Measurements from ENCODE around the gene MAGEA4.

Gene MAGEA4

DNA sequence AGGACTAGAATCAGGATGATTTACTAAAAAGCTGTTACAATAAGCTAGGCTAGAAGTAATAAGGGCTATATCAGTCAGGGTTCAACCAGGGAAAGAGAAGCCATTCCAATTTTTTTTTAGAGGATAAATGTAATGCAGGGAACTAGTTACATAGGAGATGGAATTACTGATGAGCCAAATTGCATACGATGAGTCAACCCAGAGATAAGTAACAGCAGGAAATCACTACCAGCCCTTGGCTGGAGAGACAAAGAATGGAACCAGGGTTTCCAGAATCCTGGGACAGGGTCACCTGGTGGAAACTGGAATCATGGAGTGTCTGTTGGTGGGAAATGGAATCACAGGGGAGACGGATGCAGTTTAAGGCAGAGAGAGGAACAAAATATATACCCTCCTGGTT lies 13.1 kb upstream of the MAGEA4 start (continued):
- TF ChIP-seq, protein P1, sequence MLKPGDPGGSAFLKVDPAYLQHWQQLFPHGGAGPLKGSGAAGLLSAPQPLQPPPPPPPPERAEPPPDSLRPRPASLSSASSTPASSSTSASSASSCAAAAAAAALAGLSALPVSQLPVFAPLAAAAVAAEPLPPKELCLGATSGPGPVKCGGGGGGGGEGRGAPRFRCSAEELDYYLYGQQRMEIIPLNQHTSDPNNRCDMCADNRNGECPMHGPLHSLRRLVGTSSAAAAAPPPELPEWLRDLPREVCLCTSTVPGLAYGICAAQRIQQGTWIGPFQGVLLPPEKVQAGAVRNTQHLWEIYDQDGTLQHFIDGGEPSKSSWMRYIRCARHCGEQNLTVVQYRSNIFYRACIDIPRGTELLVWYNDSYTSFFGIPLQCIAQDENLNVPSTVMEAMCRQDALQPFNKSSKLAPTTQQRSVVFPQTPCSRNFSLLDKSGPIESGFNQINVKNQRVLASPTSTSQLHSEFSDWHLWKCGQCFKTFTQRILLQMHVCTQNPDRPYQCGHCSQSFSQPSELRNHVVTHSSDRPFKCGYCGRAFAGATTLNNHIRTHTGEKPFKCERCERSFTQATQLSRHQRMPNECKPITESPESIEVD (tag by site-specific recombination; IDR thresholded peaks at IDR 0.05), result no peak

DNA sequence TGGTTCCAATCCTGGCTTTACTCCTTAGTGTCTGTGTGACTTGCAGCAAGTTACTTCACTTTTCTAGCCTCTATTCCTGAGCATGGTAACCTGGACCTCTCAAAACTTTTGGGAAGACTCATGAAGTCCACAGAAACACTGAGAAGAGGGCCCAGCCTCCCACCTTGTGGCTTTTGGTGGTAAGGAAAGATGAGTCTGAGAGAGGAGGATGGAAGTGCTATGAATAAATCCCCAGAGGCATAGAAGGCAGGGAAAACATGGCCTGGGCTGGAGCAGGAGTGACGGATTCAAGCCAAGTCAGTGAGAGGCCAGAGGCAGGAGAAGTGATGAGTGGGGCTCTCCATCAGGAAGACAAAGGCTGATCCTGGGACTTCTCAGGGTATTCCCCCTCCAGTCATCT lies 10.9 kb upstream of the MAGEA4 start:
- Histone ChIP-seq H3K9me3 (ENCODE audit: control insufficient read depth, insufficient read depth, low read depth, low read length) (no peaks in the 10 kb centered on the region), H3K4me1 (ENCODE audit: control insufficient read depth, insufficient read depth, low read length) (no peaks in the 10 kb centered on the region), H3K36me3 (ENCODE audit: control insufficient read depth in 2 of 2, insufficient read depth in 1 of 2, low read length in 2 of 2) (no peaks in the 10 kb centered on the region), H3K4me3 (ENCODE audit: low read depth, low read length) (no peak overlapping the region), H3K27ac (ENCODE audit: extremely low read depth, low read depth, low read length) (no peak overlapping the region)
- TF ChIP-seq TRIM28 (IDR thresholded peaks at IDR 0.05; ENCODE audit: borderline replicate concordance, low read length) (no peak), KLF16 (tag by site-specific recombination; IDR thresholded peaks at IDR 0.05) (no peak), ZIC2 (tag by site-specific recombination; IDR thresholded peaks at IDR 0.05) (no peak), ZNF548 (tag by site-specific recombination; IDR thresholded peaks at IDR 0.05) (no peak), KLF10 (tag by site-specific recombination; IDR thresholded peaks at IDR 0.05) (no peak), ZNF433 (tag by site-specific recombination; IDR thresholded peaks at IDR 0.05; ENCODE audit: low read depth) (no peak), GFI1B (tag by site-specific recombination; IDR thresholded peaks at IDR 0.05) (no peak), ZNF239 (tag by site-specific recombination; IDR thresholded peaks at IDR 0.05) (no peak), OSR2 (tag by site-specific recombination; IDR thresholded peaks at IDR 0.05) (no peak), ZNF785 (tag by site-specific recombination; IDR thresholded peaks at IDR 0.05) (no peak), ZNF184 (tag by site-specific recombination; IDR thresholded peaks at IDR 0.05) (no peak), ZNF610 (tag by site-specific recombination; IDR thresholded peaks at IDR 0.05; ENCODE audit: borderline replicate concordance) (no peak), ZNF211 (tag by site-specific recombination; IDR thresholded peaks at IDR 0.05; ENCODE audit: low read depth) (no peak), HOXC10 (CRISPR knock-in tag; IDR thresholded peaks at IDR 0.05) (no peak), ZXDB (tag by site-specific recombination; IDR thresholded peaks at IDR 0.05) (no peak)
- TF ChIP-seq, protein P2, sequence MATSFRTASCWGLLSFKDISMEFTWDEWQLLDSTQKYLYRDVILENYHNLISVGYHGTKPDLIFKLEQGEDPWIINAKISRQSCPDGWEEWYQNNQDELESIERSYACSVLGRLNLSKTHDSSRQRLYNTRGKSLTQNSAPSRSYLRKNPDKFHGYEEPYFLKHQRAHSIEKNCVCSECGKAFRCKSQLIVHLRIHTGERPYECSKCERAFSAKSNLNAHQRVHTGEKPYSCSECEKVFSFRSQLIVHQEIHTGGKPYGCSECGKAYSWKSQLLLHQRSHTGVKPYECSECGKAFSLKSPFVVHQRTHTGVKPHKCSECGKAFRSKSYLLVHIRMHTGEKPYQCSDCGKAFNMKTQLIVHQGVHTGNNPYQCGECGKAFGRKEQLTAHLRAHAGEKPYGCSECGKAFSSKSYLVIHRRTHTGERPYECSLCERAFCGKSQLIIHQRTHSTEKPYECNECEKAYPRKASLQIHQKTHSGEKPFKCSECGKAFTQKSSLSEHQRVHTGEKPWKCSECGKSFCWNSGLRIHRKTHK (tag by site-specific recombination; IDR thresholded peaks at IDR 0.05), result no peak
- TF ChIP-seq, protein P3, sequence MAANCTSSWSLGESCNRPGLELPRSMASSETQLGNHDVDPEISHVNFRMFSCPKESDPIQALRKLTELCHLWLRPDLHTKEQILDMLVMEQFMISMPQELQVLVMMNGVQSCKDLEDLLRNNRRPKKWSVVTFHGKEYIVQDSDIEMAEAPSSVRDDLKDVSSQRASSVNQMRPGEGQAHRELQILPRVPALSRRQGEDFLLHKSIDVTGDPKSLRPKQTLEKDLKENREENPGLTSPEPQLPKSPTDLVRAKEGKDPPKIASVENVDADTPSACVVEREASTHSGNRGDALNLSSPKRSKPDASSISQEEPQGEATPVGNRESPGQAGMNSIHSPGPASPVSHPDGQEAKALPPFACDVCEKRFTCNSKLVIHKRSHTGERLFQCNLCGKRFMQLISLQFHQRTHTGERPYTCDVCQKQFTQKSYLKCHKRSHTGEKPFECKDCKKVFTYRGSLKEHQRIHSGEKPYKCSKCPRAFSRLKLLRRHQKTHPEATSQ (tag by site-specific recombination; IDR thresholded peaks at IDR 0.05), result no peak
- TF ChIP-seq, protein P4, sequence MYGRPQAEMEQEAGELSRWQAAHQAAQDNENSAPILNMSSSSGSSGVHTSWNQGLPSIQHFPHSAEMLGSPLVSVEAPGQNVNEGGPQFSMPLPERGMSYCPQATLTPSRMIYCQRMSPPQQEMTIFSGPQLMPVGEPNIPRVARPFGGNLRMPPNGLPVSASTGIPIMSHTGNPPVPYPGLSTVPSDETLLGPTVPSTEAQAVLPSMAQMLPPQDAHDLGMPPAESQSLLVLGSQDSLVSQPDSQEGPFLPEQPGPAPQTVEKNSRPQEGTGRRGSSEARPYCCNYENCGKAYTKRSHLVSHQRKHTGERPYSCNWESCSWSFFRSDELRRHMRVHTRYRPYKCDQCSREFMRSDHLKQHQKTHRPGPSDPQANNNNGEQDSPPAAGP (tag by site-specific recombination; IDR thresholded peaks at IDR 0.05), result no peak
- TF ChIP-seq, protein P5, sequence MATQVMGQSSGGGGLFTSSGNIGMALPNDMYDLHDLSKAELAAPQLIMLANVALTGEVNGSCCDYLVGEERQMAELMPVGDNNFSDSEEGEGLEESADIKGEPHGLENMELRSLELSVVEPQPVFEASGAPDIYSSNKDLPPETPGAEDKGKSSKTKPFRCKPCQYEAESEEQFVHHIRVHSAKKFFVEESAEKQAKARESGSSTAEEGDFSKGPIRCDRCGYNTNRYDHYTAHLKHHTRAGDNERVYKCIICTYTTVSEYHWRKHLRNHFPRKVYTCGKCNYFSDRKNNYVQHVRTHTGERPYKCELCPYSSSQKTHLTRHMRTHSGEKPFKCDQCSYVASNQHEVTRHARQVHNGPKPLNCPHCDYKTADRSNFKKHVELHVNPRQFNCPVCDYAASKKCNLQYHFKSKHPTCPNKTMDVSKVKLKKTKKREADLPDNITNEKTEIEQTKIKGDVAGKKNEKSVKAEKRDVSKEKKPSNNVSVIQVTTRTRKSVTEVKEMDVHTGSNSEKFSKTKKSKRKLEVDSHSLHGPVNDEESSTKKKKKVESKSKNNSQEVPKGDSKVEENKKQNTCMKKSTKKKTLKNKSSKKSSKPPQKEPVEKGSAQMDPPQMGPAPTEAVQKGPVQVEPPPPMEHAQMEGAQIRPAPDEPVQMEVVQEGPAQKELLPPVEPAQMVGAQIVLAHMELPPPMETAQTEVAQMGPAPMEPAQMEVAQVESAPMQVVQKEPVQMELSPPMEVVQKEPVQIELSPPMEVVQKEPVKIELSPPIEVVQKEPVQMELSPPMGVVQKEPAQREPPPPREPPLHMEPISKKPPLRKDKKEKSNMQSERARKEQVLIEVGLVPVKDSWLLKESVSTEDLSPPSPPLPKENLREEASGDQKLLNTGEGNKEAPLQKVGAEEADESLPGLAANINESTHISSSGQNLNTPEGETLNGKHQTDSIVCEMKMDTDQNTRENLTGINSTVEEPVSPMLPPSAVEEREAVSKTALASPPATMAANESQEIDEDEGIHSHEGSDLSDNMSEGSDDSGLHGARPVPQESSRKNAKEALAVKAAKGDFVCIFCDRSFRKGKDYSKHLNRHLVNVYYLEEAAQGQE (tag by site-specific recombination; IDR thresholded peaks at IDR 0.05), result no peak
- CTCF ChIA-PET, result no interaction called here
- POLR2A ChIA-PET, result interaction anchor here (0.7 kb wide), 1 partner anchor 72 kb away, joined by 3 read pairs; no protein-coding TSS in a partner anchor
